GM19240 (cell line): ENCODE measurements around the gene HINFP.

Source experiments
- DNase-seq: peaks from one replicate; pipeline ENCODE4 v3.0.0; 2011; ENCODE audit warnings: low spot score; ENCODE audit not compliant: insufficient read length

HINFP gene

GRCh38 chr11:119121008-119121810, at the start of gene HINFP:
Gene HINFP (plus strand): TSS chr11:119121580. CDS start chr11:119126945, 5,365 bp downstream.
- DNase-seq, result peak; percentile 98

GRCh38 chr11:119077839-119078238, 43.5 kb upstream of the HINFP start:
- no peak for DNase-seq

GRCh38 chr11:119078675-119079420, 42.5 kb upstream of the HINFP start:
- DNase-seq, result no peak

GRCh38 chr11:119081682-119082260, 39.6 kb upstream of the HINFP start:
- DNase-seq, result no peak

- DNase-seq, result peak; percentile 90
Measured at GRCh38 chr11:119084663-119085436, 36.5 kb upstream of the HINFP start, which contains the start of gene HMBS. Gene HMBS (plus strand): TSS chr11:119084881. CDS start chr11:119085034, 153 bp downstream.

GRCh38 chr11:119085437-119085847, 35.9 kb upstream of the HINFP start:
- DNase-seq, result no peak

GRCh38 chr11:119087123-119087522, 34.3 kb upstream of the HINFP start:
- DNase-seq, result no peak

- DNase-seq, result no peak
Measured at GRCh38 chr11:119087747-119088241, 33.6 kb upstream of the HINFP start.

- no peak for DNase-seq
Measured at GRCh38 chr11:119088406-119088805, 33.0 kb upstream of the HINFP start.

- no peak for DNase-seq
Measured at GRCh38 chr11:119089319-119089718, 32.1 kb upstream of the HINFP start.

- no peak for DNase-seq
Measured at GRCh38 chr11:119091178-119091577, 30.2 kb upstream of the HINFP start.

- no peak for DNase-seq
Measured at GRCh38 chr11:119091966-119092879, 29.2 kb upstream of the HINFP start.

- no peak for DNase-seq
Measured at GRCh38 chr11:119092880-119093842, 28.2 kb upstream of the HINFP start.

- no peak for DNase-seq
Measured at GRCh38 chr11:119093942-119094815, 27.2 kb upstream of the HINFP start.

GRCh38 chr11:119094816-119095065, 26.6 kb upstream of the HINFP start:
- DNase-seq, result no peak

- peak; percentile 95 for DNase-seq
Measured at GRCh38 chr11:119095066-119095880, 26.1 kb upstream of the HINFP start.

GRCh38 chr11:119099711-119100110, 21.7 kb upstream of the HINFP start:
- no peak for DNase-seq
